Activated naive CD4-positive, alpha-beta T cell (primary cell): ENCODE results near the gene OR11L1.

Experiments used
- DNase-seq, 4 experiments: peaks; one replicate each; lab custom pipeline; 2025; lab: John Stamatoyannopoulos, UW

Gene OR11L1

DNA sequence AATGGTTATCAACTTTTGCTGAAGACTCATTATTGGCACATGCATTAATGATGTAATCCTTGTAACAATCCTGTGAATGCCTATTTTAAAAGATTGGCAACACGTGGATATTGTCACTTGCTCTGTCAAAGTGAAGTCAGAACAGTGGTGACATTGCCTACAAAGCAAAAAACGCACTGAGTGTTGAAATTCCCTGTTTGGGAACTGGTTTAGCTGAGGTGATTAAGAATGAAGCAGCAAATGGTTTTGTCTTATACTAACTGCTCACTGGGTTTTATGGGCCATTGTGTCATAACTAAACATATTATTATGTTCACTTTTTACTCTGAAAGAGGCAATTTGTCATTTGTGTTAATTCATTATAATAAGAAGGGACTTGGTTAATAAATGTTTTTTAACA is 29.1 kb downstream of the OR11L1 start:
- no peak for DNase-seq

DNA sequence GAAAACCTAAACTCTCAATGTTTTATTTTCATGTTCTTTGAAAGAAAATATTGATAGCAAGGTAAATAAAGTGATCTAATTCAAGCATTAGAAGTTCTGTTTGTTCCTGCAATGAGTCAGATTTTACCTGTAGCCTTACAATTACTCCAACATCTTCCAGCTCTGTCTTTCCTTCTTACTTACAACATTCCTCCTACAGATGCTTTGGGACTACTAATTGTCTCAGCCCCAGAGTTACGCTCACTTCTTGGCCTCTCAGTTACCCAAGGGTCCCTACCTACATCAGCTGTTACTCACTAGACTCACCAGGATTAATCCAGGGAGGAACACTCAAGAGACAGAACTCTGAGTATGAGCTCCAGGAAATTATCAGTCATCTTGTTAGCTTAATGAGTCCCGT is 44.2 kb downstream of the OR11L1 start:
- no peak for DNase-seq
